HG02610 (cell line): ENCODE data around the gene LRRC74B.
"Not testable (repeated sequence)": the region's sequence is repeated elsewhere in the genome, so short reads cannot be mapped to it uniquely, and the experiment has no call there.

Experiments used
- ATAC-seq: cut with Tn5 transposase; IDR thresholded peaks from one replicate; pipeline ENCODE4 v1.9.1; 2021; ENCODE audit warnings: mild to moderate bottlenecking, moderate library complexity; ENCODE audit not compliant: unreplicated experiment

The LRRC74B gene, protein sequence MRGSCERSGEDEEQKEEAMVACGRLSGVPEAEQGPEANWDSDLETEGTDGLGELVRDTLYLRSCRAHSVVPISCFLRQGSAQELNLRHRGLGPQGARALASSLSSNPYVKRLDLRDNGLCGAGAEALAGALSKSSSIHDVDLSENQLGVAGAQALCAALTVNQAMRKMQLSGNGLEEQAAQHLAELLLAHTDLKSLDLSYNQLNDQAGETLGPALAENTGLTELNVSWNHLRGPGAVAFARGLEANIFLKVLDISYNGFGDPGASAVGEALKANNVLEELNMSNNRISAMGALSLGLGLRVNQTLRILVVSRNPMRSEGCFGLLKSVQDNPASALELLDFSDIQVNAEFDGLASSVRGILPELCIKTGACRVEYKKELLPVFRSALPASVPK

DNA sequence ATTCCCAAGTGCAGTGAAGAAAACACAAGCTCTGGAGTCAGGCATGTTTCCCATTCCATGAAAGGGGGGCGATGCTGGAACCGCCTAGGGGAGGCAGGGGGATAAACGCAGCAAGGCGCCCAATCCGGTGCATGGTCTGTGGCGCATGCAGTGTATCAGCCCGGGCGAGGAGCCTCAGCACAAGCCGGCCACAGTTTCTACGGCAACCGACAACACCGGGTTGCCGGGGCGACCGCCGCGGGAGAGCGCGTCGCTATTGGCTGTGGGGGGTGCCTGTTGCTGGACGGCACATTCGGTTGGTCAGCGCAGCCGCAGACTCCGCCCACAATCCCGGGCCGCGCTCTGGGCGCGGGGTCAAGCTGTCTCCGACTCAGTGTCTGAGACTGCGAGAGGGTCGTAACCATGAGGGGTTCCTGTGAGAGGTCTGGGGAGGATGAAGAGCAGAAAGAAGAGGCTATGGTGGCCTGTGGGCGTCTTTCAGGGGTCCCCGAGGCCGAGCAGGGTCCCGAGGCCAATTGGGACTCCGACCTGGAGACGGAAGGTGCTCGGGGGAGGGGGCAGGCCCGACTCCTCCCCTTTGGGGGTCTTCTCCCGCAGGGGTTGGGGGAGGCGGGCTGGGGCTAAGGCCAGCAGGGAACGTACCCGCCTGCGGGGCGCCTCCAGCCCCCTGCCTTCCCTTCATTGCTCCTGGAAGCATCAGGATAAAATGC, at the start of gene LRRC74B:
Gene LRRC74B (plus strand): TSS at position 362 of the 710 bp plus-strand sequence. CDS start 41 bp downstream, at position 403.
- ATAC-seq, result peak; percentile 76

DNA sequence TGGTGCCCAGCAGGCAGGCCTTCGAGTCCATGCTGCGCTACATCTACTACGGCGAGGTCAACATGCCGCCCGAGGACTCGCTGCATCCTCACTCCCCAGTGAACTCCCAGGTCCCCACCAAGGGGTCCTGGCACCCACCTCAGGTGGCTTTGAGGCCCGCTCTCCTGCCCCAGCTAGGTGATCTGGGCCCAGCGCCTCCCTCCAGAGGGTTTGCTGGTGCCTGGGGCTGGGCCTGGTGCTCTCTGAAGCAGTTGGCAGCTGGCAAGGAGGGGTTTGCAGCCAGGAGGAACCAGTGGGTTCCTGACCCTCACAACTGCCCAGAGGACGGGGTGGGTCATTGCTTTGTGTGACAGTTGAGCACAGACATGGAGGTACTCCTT, 49.7 kb upstream of the LRRC74B start:
- no peak for ATAC-seq

DNA sequence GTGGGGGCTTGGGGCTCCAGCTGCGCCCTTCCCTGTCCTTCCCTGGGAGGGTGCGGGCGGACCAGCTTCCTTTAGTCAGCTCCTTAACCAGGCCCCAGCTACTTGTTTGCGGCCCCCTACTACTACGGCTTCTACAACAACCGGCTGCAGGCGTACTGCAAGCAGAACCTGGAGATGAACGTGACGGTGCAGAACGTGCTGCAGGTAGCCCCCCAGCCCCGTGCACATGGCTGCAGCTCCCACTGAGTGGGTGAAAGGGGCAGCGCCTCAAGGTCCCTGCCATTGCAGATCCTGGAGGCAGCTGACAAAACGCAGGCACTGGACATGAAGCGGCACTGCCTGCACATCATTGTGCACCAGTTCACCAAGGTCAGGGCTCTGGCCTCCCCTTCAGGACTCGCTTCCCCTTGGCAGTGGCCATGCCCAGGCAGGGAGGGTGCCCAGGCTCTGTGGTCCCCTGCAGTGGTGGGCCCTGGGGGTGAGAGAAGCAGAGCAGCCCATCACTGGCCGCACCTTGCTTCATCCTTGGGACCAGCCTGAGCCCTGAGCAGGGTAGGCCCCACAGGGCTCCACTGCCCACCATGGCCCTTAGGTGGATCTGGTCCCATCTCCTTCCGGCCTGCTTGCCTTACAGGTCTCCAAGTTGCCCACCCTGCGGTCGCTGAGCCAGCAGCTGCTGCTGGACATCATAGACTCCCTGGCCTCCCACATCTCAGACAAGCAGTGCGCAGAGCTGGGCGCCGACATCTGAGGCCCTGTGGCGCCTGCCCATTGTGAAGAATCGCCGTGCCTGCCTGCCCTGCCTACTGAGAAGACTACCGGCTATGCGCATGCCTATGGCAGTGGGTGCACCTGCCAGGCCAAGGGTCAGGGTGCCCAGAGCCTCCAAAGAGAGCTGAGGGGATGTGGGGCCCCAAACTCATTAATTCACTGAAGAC, 48.9 kb upstream of the LRRC74B start:
- no peak for ATAC-seq

DNA sequence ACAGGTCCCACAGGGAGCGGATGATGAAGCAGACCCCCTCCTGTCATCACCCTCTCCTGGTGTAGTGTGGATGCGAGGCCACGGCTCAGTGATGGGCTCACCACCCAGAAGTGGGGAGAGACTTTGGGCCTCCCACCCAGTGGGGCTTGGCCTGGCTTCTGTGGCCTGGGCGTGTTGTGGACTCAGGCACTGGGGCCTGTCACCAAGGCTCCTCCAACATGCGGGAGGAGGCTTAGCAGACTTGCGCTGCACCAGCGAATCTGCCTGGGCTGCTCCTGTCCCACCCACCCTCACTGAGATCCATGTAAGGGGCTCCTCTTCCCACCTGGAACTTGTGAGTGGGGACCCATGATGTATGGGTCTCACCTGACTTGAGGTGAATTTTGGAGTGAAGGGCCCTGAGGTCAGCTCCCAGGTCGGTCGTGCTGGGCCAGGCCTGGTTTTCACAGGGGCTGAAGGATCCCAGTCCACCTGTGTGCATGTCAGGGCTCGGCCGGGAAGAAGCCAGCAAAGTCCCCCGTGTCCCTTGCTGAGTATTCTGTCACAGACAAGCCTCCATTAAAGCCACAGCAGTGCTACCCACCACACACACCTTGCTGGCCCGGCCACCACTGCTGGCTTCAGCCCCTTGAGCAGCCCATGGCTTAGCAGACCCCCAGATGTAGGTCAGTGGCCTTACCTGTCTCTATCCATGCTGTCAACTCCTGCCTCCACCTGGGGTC, 48.0 kb upstream of the LRRC74B start:
- ATAC-seq, result no peak

DNA sequence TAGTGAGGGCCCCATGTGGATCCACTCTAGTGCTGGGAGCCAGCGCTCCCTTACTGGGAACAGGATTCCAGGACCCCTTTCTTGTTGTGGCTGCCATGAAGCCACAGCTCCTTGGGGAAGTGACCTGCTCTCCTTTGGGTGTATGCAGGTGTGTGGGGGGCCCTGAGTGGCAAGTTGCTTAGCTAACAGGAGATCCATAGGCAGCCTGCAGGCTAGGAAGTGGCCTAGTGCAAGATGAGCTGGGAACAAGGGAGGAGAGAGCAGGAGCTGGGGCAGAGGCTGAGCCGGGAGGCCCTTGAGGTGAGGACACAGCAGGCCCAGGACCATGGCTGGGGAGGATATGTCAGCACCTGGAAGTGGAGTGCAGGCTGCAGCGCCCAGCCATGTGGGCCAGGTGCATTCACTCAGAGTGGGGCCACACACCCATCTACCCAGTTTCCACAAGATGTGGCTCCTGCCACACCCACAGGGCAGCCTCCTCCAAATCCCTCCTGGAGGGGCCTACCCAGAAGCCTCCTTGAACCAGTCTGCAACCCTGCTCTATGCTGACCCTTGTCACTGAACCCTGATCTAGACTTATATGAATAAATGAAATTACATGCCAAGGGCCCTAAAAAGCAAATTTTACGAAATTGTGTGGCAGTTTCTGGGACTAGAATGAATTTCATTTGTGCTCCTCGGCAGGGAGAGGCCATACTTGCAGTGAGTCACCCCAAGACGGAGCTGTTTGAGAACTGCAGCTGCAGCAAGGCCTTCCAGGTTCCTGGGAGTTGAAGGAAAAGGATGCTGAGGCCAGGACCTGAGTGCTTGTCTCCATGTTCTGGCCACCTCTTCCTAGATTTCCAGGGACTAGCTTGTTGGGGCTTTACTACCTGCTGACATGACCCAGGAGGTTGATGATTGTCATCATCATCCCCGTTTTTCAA, 47.1 kb upstream of the LRRC74B start:
- no peak for ATAC-seq

DNA sequence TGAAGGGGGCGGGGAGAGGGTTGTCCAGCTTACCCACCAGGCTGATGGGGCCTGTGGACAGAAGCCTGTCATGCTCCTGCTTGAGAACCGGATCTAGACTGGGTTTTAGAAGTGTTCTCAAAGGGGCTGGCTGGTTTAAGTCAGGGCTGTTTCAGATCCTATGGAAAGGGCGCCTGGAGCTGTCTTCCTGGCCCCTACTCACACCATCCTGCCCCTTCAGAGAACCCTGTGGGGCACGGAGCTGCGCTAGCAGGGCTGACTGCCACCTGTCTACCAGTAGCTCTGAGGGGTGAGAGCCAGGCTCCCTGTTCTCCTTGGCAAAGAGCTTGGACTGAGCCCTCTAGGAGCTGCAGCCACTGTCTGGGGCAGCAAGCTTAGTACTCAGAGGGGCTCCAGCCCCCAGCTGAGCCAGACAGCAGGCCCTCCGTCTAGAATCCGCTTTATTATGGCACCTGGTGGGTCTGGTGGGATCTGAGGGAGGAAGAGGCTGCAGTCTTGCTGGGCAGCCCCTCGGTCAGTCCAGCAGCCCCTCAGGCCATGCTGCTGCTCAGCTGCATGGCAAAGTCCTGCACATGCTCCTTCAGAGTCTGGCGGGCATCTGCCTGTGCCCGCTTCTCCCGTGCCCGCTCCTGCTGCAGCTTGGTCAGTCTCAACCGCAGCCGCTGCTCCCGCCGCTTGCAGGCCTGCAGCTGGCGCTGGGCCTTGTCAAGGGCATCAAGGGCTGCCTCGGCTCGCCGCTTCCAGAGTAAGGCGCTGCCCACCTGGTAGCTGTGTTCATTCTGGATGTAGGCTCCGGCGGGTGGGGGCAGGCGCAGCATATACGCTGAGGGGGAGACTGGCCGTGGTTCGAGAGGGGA, 46.2 kb upstream of the LRRC74B start:
- no peak for ATAC-seq

DNA sequence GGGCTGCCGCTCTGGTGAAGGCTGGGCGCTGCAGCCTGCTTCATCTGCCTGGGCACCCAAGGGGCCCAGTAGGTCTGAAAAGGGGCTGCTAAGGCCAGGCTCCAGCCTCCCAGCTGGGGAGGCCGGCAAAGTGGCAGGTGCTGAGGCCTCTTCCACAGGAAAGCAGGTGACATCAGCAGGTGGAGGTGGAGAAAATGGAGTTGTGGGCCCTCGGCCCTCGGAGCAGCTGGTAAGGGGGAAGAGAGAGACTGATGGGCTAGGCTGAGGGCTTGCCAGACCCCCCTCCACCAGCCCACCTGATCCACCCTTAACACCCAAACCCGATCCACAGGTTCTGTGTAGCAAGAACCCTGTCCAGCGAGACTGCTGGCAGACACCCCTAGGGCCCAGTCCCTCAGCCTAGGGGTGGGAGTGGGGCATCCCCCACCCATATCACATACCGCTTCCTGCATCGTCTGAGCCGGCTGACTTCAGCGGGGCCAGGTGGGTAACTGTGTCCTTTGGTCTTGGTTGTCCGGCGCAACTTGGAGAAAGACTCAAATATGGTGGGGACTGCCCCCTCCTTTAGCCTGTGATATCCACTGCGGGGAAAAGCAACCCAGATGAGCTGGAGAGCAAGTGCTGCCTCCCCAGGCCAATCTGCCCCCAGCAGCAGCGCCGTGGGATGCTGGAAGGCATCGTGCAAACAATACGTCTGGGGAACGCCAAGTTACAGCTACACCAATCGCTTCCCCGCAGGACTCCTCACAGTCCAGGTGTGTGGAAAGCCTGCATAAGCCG, 45.3 kb upstream of the LRRC74B start:
- no peak for ATAC-seq

DNA sequence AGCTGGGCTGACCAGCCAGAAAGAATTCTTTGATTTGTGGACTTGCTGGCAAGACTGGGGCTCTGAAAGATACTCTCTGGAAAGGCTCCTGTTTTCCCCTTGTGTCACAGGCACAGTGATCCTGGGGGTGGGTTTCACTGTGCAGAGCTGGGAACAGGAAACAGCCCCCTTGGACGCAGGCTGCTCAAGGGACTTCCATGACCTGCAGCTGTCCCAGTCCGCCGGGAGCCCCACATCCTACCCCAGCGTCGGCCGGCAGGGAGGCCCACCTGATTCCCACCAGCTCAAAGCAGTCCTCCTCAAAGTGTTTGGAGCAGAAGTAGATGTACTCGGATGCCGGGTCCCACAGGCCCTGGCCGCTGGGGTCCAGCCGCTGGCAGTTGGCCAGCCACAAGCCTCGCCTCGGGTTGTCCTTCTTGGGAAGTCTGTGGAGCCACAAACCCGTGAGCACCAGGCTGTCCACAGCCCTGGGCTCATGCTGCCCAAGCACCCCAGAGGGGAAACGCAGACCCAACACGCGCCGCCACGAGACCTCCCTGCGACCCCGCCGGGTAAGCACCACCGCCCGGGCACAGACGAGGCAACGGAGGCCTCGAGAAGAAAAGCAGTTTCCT, 44.7 kb upstream of the LRRC74B start:
- no peak for ATAC-seq

DNA sequence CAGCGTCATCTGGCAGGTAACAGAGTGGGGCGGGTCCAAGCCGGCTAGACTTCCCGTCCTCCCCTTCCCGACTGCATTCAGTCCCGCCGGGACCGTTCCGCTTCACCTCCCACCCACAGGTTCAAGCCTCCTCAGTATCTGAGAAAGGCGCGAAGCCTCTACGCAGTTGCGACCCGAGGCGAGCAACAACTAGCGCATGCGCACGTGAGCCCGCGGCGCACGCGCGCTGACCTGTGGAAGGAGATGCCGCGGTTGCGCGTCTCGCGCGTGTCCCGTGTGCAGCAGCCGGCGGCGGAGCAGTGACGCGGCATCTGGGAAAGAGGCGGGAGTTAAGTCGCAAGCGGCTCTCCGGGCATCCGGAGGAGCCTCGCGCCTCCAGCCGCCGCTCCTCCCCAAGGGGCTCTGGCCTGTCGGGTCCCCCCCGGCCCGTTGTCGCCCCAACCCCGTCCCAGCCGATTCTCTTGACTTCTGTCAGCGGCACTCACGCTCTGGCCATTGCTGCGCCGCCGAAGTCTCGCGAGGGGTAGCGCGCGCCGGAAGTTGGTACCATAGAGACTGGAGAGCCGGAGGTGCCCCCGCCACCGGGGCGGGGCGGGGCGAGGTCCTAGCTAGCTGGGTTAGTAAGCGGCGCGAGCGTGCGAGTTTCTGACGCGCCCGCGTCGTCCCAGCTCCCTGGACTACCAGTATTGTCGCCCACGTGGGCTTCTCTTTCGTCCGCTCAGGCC, 44.0 kb upstream of the LRRC74B start, which contains the start of gene THAP7:
Gene THAP7 (minus strand): TSS at position 518 of the 725 bp plus-strand sequence. CDS start 207 bp downstream, at position 311.
- ATAC-seq, result peak; percentile 83

DNA sequence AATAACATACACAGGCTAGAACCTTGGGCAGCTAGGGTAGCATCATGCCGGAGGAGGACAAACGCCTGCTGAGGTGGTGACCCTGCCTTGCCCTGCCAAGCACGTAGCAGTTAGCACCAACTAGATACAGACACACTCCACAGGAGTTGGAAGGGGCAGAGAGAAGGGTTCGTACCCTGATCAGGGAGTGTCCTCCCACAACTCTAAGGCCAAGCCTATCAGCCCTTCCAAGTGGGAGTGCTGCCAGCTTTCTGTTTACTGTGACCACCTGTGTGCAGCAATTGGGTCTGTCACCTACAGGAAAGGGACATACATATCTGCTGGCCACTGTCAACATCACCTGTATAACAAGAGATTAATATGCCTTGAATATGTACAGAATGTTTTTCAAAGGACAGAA, 42.0 kb upstream of the LRRC74B start:
- ATAC-seq, result no peak

DNA sequence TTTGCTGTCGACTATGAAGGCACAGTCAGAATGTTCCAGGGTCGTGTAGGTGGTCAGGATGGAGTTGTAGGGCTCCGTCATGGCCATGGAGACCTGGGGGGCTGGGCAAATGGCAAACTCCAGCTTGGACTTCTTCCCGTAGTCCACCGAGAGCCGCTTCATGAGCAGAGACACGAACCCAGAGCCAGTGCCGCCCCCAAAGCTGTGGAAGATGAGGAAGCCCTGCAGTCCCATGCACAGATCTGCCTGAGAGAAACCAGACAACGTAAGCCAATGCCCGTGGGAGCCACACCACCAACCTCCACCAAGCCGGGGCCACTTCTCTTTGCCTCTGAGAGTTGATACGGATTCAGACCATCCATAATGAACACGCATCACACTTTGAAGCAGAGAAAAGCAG, 36.5 kb upstream of the LRRC74B start:
- not testable (repeated sequence) for ATAC-seq

DNA sequence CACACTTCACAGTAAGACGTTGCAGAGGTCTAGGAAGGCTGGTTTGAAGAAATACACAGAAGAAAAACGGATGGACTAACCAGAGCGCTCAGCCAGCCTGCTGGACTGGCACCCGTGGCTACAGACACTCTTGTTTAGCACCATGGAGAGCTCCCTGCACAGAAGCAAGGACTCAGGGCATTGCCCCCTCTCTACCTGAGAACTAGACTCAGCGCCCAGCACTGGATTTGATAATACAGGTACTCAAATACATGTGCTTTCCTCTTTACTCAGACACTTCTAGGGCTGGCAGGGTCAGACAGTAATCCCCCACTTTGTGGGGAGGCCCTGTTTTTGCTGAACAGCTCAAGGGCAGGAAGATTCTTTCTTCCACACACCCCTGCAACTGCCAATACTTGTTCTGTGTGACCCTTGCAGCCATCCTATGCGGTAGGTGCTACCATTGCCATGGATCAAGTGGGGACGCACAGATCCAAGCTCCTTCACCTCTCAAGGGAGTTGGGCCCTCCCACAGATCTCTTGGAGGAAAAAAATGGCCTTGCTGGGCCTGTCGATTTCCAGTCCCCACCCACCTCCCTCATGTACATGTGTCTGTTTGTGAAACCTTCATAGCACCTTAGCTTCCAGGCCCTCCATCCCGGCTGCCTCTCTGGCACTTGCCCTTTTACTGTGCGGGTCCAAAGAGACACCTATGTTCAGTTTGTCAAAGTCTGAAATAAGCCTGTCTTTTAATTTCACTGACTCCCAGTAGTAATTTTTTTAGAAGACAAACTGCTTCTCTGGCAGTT, 35.9 kb upstream of the LRRC74B start:
- no peak for ATAC-seq

DNA sequence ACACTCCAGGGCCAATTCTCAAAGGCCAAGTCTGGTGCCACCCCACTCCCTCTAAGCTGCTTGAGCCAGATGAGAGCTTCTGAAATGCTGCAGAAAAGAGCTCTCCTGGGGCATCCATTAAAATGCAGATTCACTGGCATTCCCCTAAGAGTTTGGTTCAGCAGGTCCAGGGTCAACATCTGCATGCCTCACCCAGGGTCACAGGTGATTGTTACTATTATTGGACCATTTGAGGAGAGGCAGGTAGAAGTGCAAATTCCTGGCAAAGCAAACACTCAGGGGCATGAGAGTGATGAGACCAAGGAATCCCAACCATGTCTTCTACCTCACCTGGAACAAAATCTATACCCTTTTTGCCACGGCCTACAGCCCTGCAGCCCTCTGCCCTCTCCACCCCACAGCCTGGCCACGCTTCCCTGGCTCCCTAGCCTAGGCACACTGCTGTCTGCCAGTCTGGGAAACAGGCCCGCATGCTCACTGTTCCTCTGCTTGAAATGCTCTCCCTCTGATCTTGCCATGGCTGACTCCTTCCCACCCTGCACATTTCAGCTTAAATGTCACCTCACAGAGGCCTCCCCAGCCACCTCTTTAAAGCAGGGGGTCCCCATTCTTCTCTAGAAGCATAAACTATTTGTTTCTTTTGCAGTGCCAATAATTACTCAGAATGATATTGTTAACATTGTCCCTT, 35.2 kb upstream of the LRRC74B start:
- ATAC-seq, result no peak

DNA sequence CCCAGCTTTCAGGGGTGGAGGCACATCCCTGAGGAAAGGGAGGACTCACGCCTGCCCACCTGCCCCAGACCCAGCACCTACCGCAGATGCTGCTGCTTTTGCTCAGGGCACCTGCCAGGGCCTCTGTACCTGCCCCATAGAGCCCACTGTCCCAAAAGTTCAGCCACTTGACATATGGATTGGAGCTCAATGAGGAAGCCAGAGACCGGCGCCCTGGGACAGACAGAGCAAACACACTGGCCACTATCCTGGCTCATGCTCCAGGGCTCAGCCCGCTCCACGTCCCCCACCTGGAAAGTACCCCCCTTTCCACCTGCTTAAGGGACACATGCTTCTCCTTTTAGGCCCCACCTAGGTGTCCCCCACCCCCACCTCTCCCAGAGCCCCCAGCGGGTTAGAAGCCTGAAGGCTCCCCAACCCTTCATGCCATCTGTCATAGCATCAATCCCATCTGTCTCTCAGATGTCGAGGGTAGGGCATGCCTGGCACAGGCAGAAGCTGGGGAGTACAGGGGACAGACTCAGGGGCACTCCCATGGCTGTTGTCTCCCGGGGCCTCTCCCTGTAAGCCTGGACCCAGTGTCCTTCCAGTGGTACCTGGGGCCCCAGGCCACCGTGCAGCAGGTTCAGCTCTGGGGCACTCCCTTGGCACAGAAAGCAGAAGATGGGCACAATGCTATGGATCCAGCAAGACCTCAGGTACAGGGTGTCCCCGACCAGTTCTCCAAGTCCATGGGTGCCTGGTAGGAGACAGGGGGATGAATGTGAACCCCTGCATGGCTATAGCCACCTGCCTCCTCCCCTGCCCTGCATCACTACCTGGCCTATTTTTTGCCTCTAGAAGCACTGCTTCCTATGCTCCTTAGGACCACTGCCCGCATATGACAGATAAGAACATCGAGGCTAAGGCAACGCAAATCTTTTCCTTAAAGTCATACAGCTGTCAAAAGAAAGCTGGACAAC, 33.0 kb upstream of the LRRC74B start:
- ATAC-seq, result no peak
